K562 (cell line): ENCODE results near the gene TGFB1I1. TPM values are rescaled to one million over a fixed set of nuclear protein-coding genes. Genes with fewer than 3 reads are reported as not detected.

Experiments
- ATAC-seq: fragments of 200-7000 bp; cut with Tn5 transposase; 3 replicates; pipeline ENCODE4 v1.9.1; 2020; ENCODE audit warnings: moderate library complexity
- BruUV-seq: library from RNA; stranded (reverse); fragments of 400-500 nt; replicated peaks from 2 replicates; lab custom pipeline; 2021; lab: Mats Ljungman, UMichigan
- CTCF ChIA-PET: fragments of 300-600 bp; formaldehyde crosslinking; extraction: SDS; loops from one replicate; lab custom pipeline; 2021; ENCODE audit warnings: low intra/inter-chr PET ratio; lab: Yijun Ruan, JAX
- POLR2A ChIA-PET: fragments of 300-600, 350-650 bp; sonication (Branson Sonifier 250); formaldehyde crosslinking; extraction: SDS; loops from one replicate; lab custom pipeline; 2021; ENCODE audit warnings: antibody characterized with exemption, inconsistent platforms; lab: Yijun Ruan, JAX
- DNase-seq, 4 experiments: peaks; one replicate each; pipeline versions ENCODE4 v3.0.0 to v3.0.0-alpha.2; 2011 to 2018; ENCODE audit warnings: low spot score in 3 of 4, mixed read lengths in 3 of 4; ENCODE audit errors: extremely low read depth in 1 of 4
- FAIRE-seq: peaks from 2 replicates; lab custom pipeline; 2011; peaks lifted over from hg19 to GRCh38; lab: Jason Lieb, UNC
- H2AFZ ChIP-seq: 2 replicates; pipeline ENCODE4 v1.6.0; 2011; ENCODE audit warnings: low read depth, low read length, control low read depth, inconsistent platforms
- H3K27ac ChIP-seq: fragments of 200-600 bp; 3 replicates; pipeline ENCODE4 v1.8.0; 2011; ENCODE audit warnings: low read depth, mild to moderate bottlenecking, control low read depth, inconsistent platforms, low read length, moderate library complexity, mixed read lengths; ENCODE audit errors: extremely low read depth
- H3K27me3 ChIP-seq, 2 experiments: fragments of 300-600 bp in 1 of 2; 2 replicates in 1 of 2; 3 replicates in 1 of 2; pipeline versions ENCODE4 v1.6.0 to v1.8.0; 2011; ENCODE audit warnings: inconsistent platforms in 2 of 2, low read length in 2 of 2, mild to moderate bottlenecking in 1 of 2, mixed read lengths in 1 of 2, moderate library complexity in 1 of 2; ENCODE audit not compliant: control insufficient read depth in 2 of 2, insufficient read depth in 2 of 2
- H3K36me3 ChIP-seq: fragments of 300-600 bp; 3 replicates; pipeline ENCODE4 v1.8.0; 2011; ENCODE audit warnings: mild to moderate bottlenecking, low read length, inconsistent platforms; ENCODE audit not compliant: control insufficient read depth, insufficient read depth
- H3K4me1 ChIP-seq, 2 experiments: fragments of 200-600 bp in 1 of 2; replicated peaks in 1 of 2; 2 replicates in 1 of 2; 3 replicates in 1 of 2; pipeline versions ENCODE4 v1.5.1 to v1.8.0; 2011; ENCODE audit warnings: inconsistent platforms in 2 of 2, low read length in 2 of 2, mild to moderate bottlenecking in 1 of 2, mixed read lengths in 1 of 2, moderate library complexity in 1 of 2; ENCODE audit not compliant: control insufficient read depth in 2 of 2, insufficient read depth in 2 of 2
- H3K4me2 ChIP-seq: 2 replicates; pipeline ENCODE4 v1.6.1; 2011; ENCODE audit warnings: low read length, control low read depth, inconsistent platforms, mixed read lengths; ENCODE audit not compliant: insufficient read depth
- H3K4me3 ChIP-seq: fragments of 200-600 bp; sonication (generic), shearing (Covaris generic); 2 replicates; pipeline ENCODE4 v1.5.1; 2016; ENCODE audit warnings: control low read depth, inconsistent platforms
- H3K79me2 ChIP-seq: fragments of 200-600 bp; 3 replicates; pipeline ENCODE4 v1.8.0; 2011; ENCODE audit warnings: low read length, inconsistent platforms; ENCODE audit not compliant: control insufficient read depth, insufficient read depth
- H3K9ac ChIP-seq, 2 experiments: 2 replicates each; pipeline versions ENCODE4 v1.6.0 to v1.6.1; 2011; ENCODE audit warnings: low read depth in 2 of 2, low read length in 2 of 2, control low read depth in 1 of 2, inconsistent platforms in 1 of 2, mild to moderate bottlenecking in 1 of 2, mixed read lengths in 1 of 2; ENCODE audit not compliant: insufficient read depth in 1 of 2
- H3K9me1 ChIP-seq: one replicate; pipeline ENCODE4 v1.6.0; 2011; ENCODE audit warnings: inconsistent platforms, mild to moderate bottlenecking, low read length, moderate library complexity; ENCODE audit not compliant: control insufficient read depth, insufficient read depth
- H3K9me3 ChIP-seq: replicated peaks from 2 replicates; pipeline ENCODE4 v1.5.1; 2011; ENCODE audit warnings: low read depth, low read length, inconsistent platforms; ENCODE audit not compliant: control insufficient read depth, insufficient read depth
- H4K20me1 ChIP-seq: replicated peaks from 2 replicates; pipeline ENCODE4 v1.6.1; 2011; ENCODE audit warnings: low read length, inconsistent platforms, mixed read lengths; ENCODE audit not compliant: control insufficient read depth, insufficient read depth
- CBX8 ChIP-seq: fragments of 200-600 bp; sonication (generic); IDR thresholded peaks from 2 replicates; pipeline ENCODE4 v1.6.1; 2012; ENCODE audit warnings: borderline replicate concordance, mixed run types, low read depth, mild to moderate bottlenecking, moderate library complexity, mixed read lengths, low read length, control low read depth, inconsistent platforms; ENCODE audit not compliant: poor library complexity, severe bottlenecking; ENCODE audit errors: extremely low read depth
- ELF1 ChIP-seq: fragments of 200-800 bp; sonication (Bioruptor generic); IDR thresholded peaks from 2 replicates; pipeline ENCODE4 v1.6.1; 2016; ENCODE audit warnings: missing genetic modification characterization, missing compliant biosample characterization
- EWSR1 ChIP-seq: fragments of 450-650 bp; IDR thresholded peaks from 2 replicates; pipeline ENCODE4 v1.6.1; 2018; ENCODE audit warnings: borderline replicate concordance, mild to moderate bottlenecking, low read depth, moderate library complexity; ENCODE audit not compliant: partially characterized antibody
- NEUROD1 ChIP-seq: fragments of 150-350 bp; IDR thresholded peaks from 2 replicates; pipeline ENCODE4 v1.6.1; 2014; ENCODE audit warnings: borderline replicate concordance, low read length, low read depth; ENCODE audit not compliant: partially characterized antibody
- NFE2 ChIP-seq: IDR thresholded peaks from 2 replicates; pipeline ENCODE4 v1.6.1; 2014; ENCODE audit warnings: antibody characterized with exemption, low read depth
- WGBS: fragments of 100-300 bp; shearing (Covaris generic); methylation state at CpG from one replicate; pipeline ENCODE4 v1.1.6; 2016; ENCODE audit warnings: low coverage, mixed read lengths; ENCODE audit not compliant: insufficient coverage; ENCODE audit errors: missing lambda C conversion rate; 5-methylcytosine and 5-hydroxymethylcytosine counted together
- in situ Hi-C: fragments of 300-500 bp; cut with MboI; formaldehyde crosslinking; loops from 4 replicates; pipeline ENCODE4 v1.15.0; 2018; ENCODE audit warnings: inconsistent platforms, mixed read lengths
- intact Hi-C: fragments of 100-400 bp; cut with micrococcal nuclease; formaldehyde crosslinking; loops from 2 replicates; pipeline ENCODE4 v1.14.2; 2022
- polyA plus RNA-seq, 8 experiments: library from polyadenylated mRNA; depleted of rRNA in 4 of 8; stranded (reverse) in 5 of 8; unstranded in 3 of 8; fragments of >200 nt; fragmentation: Nextera tagmentation in 2 of 8; fragmentation: Illumina TruSeq in 1 of 8; extraction: Ambion mirVana in 2 of 8; extraction: Trizol in 1 of 8; gene quantifications; 2 replicates each; pipeline versions ENCODE4 v1.2.1 to v1.2.3, GENCODE V29; 2011 to 2014; ENCODE audit warnings: inconsistent platforms in 1 of 8, missing spikeins in 1 of 8
- total RNA-seq, 7 experiments: library from RNA; depleted of rRNA in 6 of 7; stranded (reverse); fragments of >200 nt in 6 of 7; fragmentation: Illumina TruSeq in 2 of 7; extraction: Trizol in 2 of 7; gene quantifications; 2 replicates each; pipeline versions ENCODE4 v1.2.1 to v1.2.3, GENCODE V29; 2011 to 2021; ENCODE audit warnings: low replicate concordance in 1 of 7
- TF ChIP-seq, protein P1 (sequence below): fragments of 450-650 bp; IDR thresholded peaks from 2 replicates; pipeline ENCODE4 v1.6.1; 2014; ENCODE audit warnings: low read depth, mild to moderate bottlenecking, moderate library complexity, borderline replicate concordance
- TF ChIP-seq, protein P2 (sequence below): fragments of 450-650 bp; IDR thresholded peaks from 2 replicates; pipeline ENCODE4 v1.6.1; 2016; ENCODE audit warnings: mild to moderate bottlenecking, moderate library complexity

The TGFB1I1 gene
- total and polyA plus RNA-seq, 9 of the 15 experiments (the other 6 are each of a cell fraction or from before 2014, with no cell fraction given) = 0.04 to 0.91 (median 0.19) TPM

GRCh38 chr16:31505483-31505882 lies 33.5 kb downstream of the TGFB1I1 start:
- peaks cover 32% of the 10 kb centered on the region for H3K36me3 ChIP-seq
- peaks cover 10 to 22% of the 10 kb centered on the region in 2 experiments; a peak in 4 of 5 replicates for H3K4me1 ChIP-seq
- H3K9ac ChIP-seq = no peak overlapping the region
- no peak overlapping the region for H2AFZ ChIP-seq
- no peaks in the 10 kb centered on the region for H3K9me3 ChIP-seq
- BruUV-seq = no TSS peak
- in situ Hi-C loops = no loop called here
- H3K27ac ChIP-seq = no peak overlapping the region
- ChIA-PET CTCF (no interaction called here), POLR2A (interaction anchor here (3.9 kb wide), 1 partner anchor 10 kb away, joined by 29 read pairs; no protein-coding TSS in a partner anchor)
- no peaks in the 10 kb centered on the region for H3K9me1 ChIP-seq
- no peak overlapping the region for H3K4me2 ChIP-seq
- H3K4me3 ChIP-seq = no peak overlapping the region
- H3K27me3 ChIP-seq = no peaks in the 10 kb centered on the region
- no peak for FAIRE-seq
- H3K79me2 ChIP-seq = peaks cover 34% of the 10 kb centered on the region
- no peak for ATAC-seq
- no peaks in the 10 kb centered on the region for H4K20me1 ChIP-seq
- no peak for DNase-seq
- intact Hi-C loops = loop anchor here (5.0 kb wide), 1 partner anchor 48 kb away; the partner anchor contains the start of gene ARMC5
- WGBS = 90% methylated on average over 4 of the region's 4 CpGs
- TF ChIP-seq EWSR1 (no peak), CBX8 (no peak), NFE2 (no peak), NEUROD1 (no peak), ELF1 (tag) (no peak)
- TF ChIP-seq, protein P1, sequence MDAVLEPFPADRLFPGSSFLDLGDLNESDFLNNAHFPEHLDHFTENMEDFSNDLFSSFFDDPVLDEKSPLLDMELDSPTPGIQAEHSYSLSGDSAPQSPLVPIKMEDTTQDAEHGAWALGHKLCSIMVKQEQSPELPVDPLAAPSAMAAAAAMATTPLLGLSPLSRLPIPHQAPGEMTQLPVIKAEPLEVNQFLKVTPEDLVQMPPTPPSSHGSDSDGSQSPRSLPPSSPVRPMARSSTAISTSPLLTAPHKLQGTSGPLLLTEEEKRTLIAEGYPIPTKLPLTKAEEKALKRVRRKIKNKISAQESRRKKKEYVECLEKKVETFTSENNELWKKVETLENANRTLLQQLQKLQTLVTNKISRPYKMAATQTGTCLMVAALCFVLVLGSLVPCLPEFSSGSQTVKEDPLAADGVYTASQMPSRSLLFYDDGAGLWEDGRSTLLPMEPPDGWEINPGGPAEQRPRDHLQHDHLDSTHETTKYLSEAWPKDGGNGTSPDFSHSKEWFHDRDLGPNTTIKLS = no peak
- TF ChIP-seq, protein P2, sequence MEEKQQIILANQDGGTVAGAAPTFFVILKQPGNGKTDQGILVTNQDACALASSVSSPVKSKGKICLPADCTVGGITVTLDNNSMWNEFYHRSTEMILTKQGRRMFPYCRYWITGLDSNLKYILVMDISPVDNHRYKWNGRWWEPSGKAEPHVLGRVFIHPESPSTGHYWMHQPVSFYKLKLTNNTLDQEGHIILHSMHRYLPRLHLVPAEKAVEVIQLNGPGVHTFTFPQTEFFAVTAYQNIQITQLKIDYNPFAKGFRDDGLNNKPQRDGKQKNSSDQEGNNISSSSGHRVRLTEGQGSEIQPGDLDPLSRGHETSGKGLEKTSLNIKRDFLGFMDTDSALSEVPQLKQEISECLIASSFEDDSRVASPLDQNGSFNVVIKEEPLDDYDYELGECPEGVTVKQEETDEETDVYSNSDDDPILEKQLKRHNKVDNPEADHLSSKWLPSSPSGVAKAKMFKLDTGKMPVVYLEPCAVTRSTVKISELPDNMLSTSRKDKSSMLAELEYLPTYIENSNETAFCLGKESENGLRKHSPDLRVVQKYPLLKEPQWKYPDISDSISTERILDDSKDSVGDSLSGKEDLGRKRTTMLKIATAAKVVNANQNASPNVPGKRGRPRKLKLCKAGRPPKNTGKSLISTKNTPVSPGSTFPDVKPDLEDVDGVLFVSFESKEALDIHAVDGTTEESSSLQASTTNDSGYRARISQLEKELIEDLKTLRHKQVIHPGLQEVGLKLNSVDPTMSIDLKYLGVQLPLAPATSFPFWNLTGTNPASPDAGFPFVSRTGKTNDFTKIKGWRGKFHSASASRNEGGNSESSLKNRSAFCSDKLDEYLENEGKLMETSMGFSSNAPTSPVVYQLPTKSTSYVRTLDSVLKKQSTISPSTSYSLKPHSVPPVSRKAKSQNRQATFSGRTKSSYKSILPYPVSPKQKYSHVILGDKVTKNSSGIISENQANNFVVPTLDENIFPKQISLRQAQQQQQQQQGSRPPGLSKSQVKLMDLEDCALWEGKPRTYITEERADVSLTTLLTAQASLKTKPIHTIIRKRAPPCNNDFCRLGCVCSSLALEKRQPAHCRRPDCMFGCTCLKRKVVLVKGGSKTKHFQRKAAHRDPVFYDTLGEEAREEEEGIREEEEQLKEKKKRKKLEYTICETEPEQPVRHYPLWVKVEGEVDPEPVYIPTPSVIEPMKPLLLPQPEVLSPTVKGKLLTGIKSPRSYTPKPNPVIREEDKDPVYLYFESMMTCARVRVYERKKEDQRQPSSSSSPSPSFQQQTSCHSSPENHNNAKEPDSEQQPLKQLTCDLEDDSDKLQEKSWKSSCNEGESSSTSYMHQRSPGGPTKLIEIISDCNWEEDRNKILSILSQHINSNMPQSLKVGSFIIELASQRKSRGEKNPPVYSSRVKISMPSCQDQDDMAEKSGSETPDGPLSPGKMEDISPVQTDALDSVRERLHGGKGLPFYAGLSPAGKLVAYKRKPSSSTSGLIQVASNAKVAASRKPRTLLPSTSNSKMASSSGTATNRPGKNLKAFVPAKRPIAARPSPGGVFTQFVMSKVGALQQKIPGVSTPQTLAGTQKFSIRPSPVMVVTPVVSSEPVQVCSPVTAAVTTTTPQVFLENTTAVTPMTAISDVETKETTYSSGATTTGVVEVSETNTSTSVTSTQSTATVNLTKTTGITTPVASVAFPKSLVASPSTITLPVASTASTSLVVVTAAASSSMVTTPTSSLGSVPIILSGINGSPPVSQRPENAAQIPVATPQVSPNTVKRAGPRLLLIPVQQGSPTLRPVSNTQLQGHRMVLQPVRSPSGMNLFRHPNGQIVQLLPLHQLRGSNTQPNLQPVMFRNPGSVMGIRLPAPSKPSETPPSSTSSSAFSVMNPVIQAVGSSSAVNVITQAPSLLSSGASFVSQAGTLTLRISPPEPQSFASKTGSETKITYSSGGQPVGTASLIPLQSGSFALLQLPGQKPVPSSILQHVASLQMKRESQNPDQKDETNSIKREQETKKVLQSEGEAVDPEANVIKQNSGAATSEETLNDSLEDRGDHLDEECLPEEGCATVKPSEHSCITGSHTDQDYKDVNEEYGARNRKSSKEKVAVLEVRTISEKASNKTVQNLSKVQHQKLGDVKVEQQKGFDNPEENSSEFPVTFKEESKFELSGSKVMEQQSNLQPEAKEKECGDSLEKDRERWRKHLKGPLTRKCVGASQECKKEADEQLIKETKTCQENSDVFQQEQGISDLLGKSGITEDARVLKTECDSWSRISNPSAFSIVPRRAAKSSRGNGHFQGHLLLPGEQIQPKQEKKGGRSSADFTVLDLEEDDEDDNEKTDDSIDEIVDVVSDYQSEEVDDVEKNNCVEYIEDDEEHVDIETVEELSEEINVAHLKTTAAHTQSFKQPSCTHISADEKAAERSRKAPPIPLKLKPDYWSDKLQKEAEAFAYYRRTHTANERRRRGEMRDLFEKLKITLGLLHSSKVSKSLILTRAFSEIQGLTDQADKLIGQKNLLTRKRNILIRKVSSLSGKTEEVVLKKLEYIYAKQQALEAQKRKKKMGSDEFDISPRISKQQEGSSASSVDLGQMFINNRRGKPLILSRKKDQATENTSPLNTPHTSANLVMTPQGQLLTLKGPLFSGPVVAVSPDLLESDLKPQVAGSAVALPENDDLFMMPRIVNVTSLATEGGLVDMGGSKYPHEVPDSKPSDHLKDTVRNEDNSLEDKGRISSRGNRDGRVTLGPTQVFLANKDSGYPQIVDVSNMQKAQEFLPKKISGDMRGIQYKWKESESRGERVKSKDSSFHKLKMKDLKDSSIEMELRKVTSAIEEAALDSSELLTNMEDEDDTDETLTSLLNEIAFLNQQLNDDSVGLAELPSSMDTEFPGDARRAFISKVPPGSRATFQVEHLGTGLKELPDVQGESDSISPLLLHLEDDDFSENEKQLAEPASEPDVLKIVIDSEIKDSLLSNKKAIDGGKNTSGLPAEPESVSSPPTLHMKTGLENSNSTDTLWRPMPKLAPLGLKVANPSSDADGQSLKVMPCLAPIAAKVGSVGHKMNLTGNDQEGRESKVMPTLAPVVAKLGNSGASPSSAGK = no peak
